Trophoblast cell (in vitro differentiated cells and primary cell): ENCODE data around the gene TUSC7.

Source experiments
- DNase-seq, 2 donors: peaks; one replicate each; pipeline ENCODE4 v3.0.0-alpha.2; 2016
- H2AFZ ChIP-seq: 2 replicates; pipeline ENCODE4 v1.6.1; 2013; ENCODE audit warnings: low read length, moderate library complexity, mild to moderate bottlenecking; ENCODE audit not compliant: insufficient read depth, poor library complexity
- H2AK5ac ChIP-seq: 2 replicates; pipeline ENCODE4 v1.6.1; 2013; ENCODE audit warnings: mild to moderate bottlenecking, low read length
- H2BK120ac ChIP-seq: 2 replicates; pipeline ENCODE4 v1.6.1; 2013; ENCODE audit warnings: low read length, mild to moderate bottlenecking, moderate library complexity; ENCODE audit not compliant: insufficient read depth, poor library complexity
- H2BK12ac ChIP-seq: 2 replicates; pipeline ENCODE4 v1.6.1; 2013; ENCODE audit warnings: mild to moderate bottlenecking, low read length, moderate library complexity
- H2BK5ac ChIP-seq: 2 replicates; pipeline ENCODE4 v1.6.1; 2013; ENCODE audit warnings: low read length, low read depth, moderate library complexity, mild to moderate bottlenecking; ENCODE audit not compliant: poor library complexity
- H3K14ac ChIP-seq: 2 replicates; pipeline ENCODE4 v1.6.1; 2013; ENCODE audit warnings: mild to moderate bottlenecking, low read length
- H3K18ac ChIP-seq: 2 replicates; pipeline ENCODE4 v1.6.1; 2013; ENCODE audit warnings: mild to moderate bottlenecking, low read length
- H3K23ac ChIP-seq: 2 replicates; pipeline ENCODE4 v1.6.1; 2013; ENCODE audit warnings: low read length
- H3K27ac ChIP-seq: 2 replicates; pipeline ENCODE4 v1.5.1; 2013; ENCODE audit warnings: low read depth, mild to moderate bottlenecking, inconsistent platforms, low read length, moderate library complexity
- H3K27me3 ChIP-seq: 2 replicates; pipeline ENCODE4 v1.6.1; 2013; ENCODE audit warnings: inconsistent platforms, mild to moderate bottlenecking, low read length, moderate library complexity; ENCODE audit not compliant: insufficient read depth
- H3K36me3 ChIP-seq, 2 experiments: 1 replicate in 1 of 2; 2 replicates in 1 of 2; pipeline ENCODE4 v1.6.1; 2013; ENCODE audit warnings: low read length in 2 of 2, mild to moderate bottlenecking in 2 of 2, moderate library complexity in 1 of 2; ENCODE audit not compliant: insufficient read depth in 2 of 2, control insufficient read depth in 1 of 2
- H3K4ac ChIP-seq: 2 replicates; pipeline ENCODE4 v1.6.1; 2013; ENCODE audit warnings: low read depth, mild to moderate bottlenecking, low read length, moderate library complexity
- H3K4me1 ChIP-seq, 2 experiments: 1 replicate in 1 of 2; 2 replicates in 1 of 2; pipeline ENCODE4 v1.6.1; 2013; ENCODE audit warnings: low read length in 2 of 2, mild to moderate bottlenecking in 2 of 2, moderate library complexity in 1 of 2; ENCODE audit not compliant: insufficient read depth in 2 of 2, control insufficient read depth in 1 of 2
- H3K4me2 ChIP-seq: 2 replicates; pipeline ENCODE4 v1.6.1; 2013; ENCODE audit warnings: inconsistent platforms, mild to moderate bottlenecking, low read length, moderate library complexity
- H3K4me3 ChIP-seq: 2 replicates; pipeline ENCODE4 v1.5.1; 2013; ENCODE audit warnings: mild to moderate bottlenecking, low read depth, low read length, inconsistent platforms
- H3K79me1 ChIP-seq: one replicate; pipeline ENCODE4 v1.6.1; 2013; ENCODE audit warnings: low read length
- H3K79me2 ChIP-seq: 2 replicates; pipeline ENCODE4 v1.6.1; 2013; ENCODE audit warnings: low read length, mild to moderate bottlenecking; ENCODE audit not compliant: control insufficient read depth, insufficient read depth, poor library complexity
- H3K9ac ChIP-seq: 2 replicates; pipeline ENCODE4 v1.6.1; 2013; ENCODE audit warnings: mild to moderate bottlenecking, low read length
- H3K9me3 ChIP-seq: 2 replicates; pipeline ENCODE4 v1.6.1; 2013; ENCODE audit warnings: low read depth, mild to moderate bottlenecking, control low read depth, inconsistent platforms, low read length; ENCODE audit not compliant: insufficient read depth
- H4K12ac ChIP-seq: 2 replicates; pipeline ENCODE4 v1.6.1; 2013; ENCODE audit warnings: low read depth, mild to moderate bottlenecking, low read length, moderate library complexity
- H4K8ac ChIP-seq: 2 replicates; pipeline ENCODE4 v1.6.1; 2013; ENCODE audit warnings: low read depth, mild to moderate bottlenecking, low read length, moderate library complexity
- H4K91ac ChIP-seq: one replicate; pipeline ENCODE4 v1.6.1; 2013; ENCODE audit warnings: low read depth, mild to moderate bottlenecking, low read length, moderate library complexity
- WGBS: extraction: QIAGEN DNeasy Blood & Tissue Kit; methylation state at CpG from one replicate; pipeline ENCODE4 v1.1.7; 2013; ENCODE audit warnings: missing lambda C conversion rate; ENCODE audit not compliant: insufficient read length, insufficient coverage; ENCODE audit errors: extremely low coverage; 5-methylcytosine and 5-hydroxymethylcytosine counted together

Gene TUSC7

DNA sequence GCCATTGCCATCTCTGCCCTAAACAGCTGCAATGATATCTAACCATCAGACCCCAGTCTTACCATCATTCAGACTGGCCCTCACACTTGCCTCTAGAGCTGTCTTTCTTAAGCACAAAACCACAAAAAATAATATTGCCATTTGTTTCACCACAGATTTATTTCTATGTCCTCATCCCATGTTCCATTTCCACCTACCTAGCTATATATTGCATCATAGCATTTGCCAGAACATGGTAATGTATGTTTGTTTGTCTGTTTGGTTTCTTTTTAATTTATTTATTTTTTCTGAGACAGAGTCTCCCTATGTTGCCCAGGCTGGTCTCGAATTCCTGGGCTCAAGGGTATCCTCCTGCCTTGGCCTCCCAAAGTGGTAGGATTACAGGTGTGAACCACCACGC lies 18.5 kb upstream of the TUSC7 start:
- H3K4me2 ChIP-seq: no peak overlapping the region
- no peaks in the 10 kb centered on the region for H3K79me2 ChIP-seq
- H2BK5ac ChIP-seq: no peak overlapping the region
- H4K12ac ChIP-seq: no peak overlapping the region
- H3K9ac ChIP-seq: no peak overlapping the region
- no peak overlapping the region for H2AK5ac ChIP-seq
- no peak overlapping the region for H3K23ac ChIP-seq
- H2AFZ ChIP-seq: no peak overlapping the region
- no peak overlapping the region for H3K18ac ChIP-seq
- no peaks in the 10 kb centered on the region for H3K9me3 ChIP-seq
- H3K27ac ChIP-seq: no peak overlapping the region
- H3K36me3 ChIP-seq: no peaks in the 10 kb centered on the region
- no peak overlapping the region for H2BK120ac ChIP-seq
- no peak overlapping the region for H2BK12ac ChIP-seq
- H3K27me3 ChIP-seq: no peaks in the 10 kb centered on the region
- no peak overlapping the region for H4K91ac ChIP-seq
- no peak overlapping the region for H3K4ac ChIP-seq
- no peak overlapping the region for H3K4me3 ChIP-seq
- H3K14ac ChIP-seq: no peak overlapping the region
- no peak overlapping the region for H4K8ac ChIP-seq
- WGBS: no CpG with 5 or more reads among the region's 2 CpGs
- no peaks in the 10 kb centered on the region for H3K4me1 ChIP-seq
- DNase-seq: no peak
- H3K79me1 ChIP-seq: no peaks in the 10 kb centered on the region

GRCh38 chr3:116701070-116701469 lies 8.5 kb upstream of the TUSC7 start:
- H3K23ac ChIP-seq: no peak overlapping the region
- no peaks in the 10 kb centered on the region for H3K27me3 ChIP-seq
- no peak overlapping the region for H3K27ac ChIP-seq
- no peak for DNase-seq
- no peak overlapping the region for H3K14ac ChIP-seq
- no peaks in the 10 kb centered on the region for H3K79me1 ChIP-seq
- no peak overlapping the region for H3K4me3 ChIP-seq
- no peaks in the 10 kb centered on the region for H3K36me3 ChIP-seq
- H2BK5ac ChIP-seq: no peak overlapping the region
- H3K18ac ChIP-seq: no peak overlapping the region
- no peak overlapping the region for H3K9ac ChIP-seq
- H2AFZ ChIP-seq: no peak overlapping the region
- no peaks in the 10 kb centered on the region for H3K9me3 ChIP-seq
- H3K4me2 ChIP-seq: no peak overlapping the region
- H3K4me1 ChIP-seq: no peaks in the 10 kb centered on the region
- no peak overlapping the region for H4K8ac ChIP-seq
- H2BK120ac ChIP-seq: no peak overlapping the region
- no peaks in the 10 kb centered on the region for H3K79me2 ChIP-seq
- H4K12ac ChIP-seq: no peak overlapping the region
- no peak overlapping the region for H2BK12ac ChIP-seq
- H3K4ac ChIP-seq: no peak overlapping the region
- no peak overlapping the region for H2AK5ac ChIP-seq
- H4K91ac ChIP-seq: no peak overlapping the region

- WGBS: no CpG with 5 or more reads among the region's 4 CpGs
- H3K18ac ChIP-seq: no peak overlapping the region
- no peak overlapping the region for H3K4me3 ChIP-seq
- H3K27me3 ChIP-seq: no peaks in the 10 kb centered on the region
- no peak overlapping the region for H3K14ac ChIP-seq
- H3K4ac ChIP-seq: no peak overlapping the region
- no peak overlapping the region for H3K9ac ChIP-seq
- H2BK12ac ChIP-seq: no peak overlapping the region
- no peak overlapping the region for H3K4me2 ChIP-seq
- H4K8ac ChIP-seq: no peak overlapping the region
- no peak overlapping the region for H2AFZ ChIP-seq
- H4K12ac ChIP-seq: no peak overlapping the region
- no peaks in the 10 kb centered on the region for H3K4me1 ChIP-seq
- no peak overlapping the region for H2AK5ac ChIP-seq
- H2BK5ac ChIP-seq: no peak overlapping the region
- H3K36me3 ChIP-seq: no peaks in the 10 kb centered on the region
- H3K23ac ChIP-seq: no peak overlapping the region
- no peak overlapping the region for H3K27ac ChIP-seq
- no peaks in the 10 kb centered on the region for H3K79me1 ChIP-seq
- no peak for DNase-seq
- H3K79me2 ChIP-seq: no peaks in the 10 kb centered on the region
- no peak overlapping the region for H4K91ac ChIP-seq
- no peak overlapping the region for H2BK120ac ChIP-seq
- no peaks in the 10 kb centered on the region for H3K9me3 ChIP-seq
These were observed 7.2 kb upstream of the TUSC7 start for GRCh38 chr3:116702334-116702733.

- no CpG with 5 or more reads among the region's 3 CpGs for WGBS
- Histone ChIP-seq H2AK5ac (no peak overlapping the region), H3K18ac (no peak overlapping the region), H3K4me3 (no peak overlapping the region), H3K27ac (no peak overlapping the region), H3K79me2 (no peaks in the 10 kb centered on the region), H2BK12ac (no peak overlapping the region), H2BK5ac (no peak overlapping the region), H4K91ac (no peak overlapping the region), H3K9me3 (no peaks in the 10 kb centered on the region), H3K23ac (no peak overlapping the region), H3K36me3 (no peaks in the 10 kb centered on the region), H3K4ac (no peak overlapping the region), H4K8ac (no peak overlapping the region), H4K12ac (no peak overlapping the region), H3K79me1 (no peaks in the 10 kb centered on the region), H3K27me3 (no peaks in the 10 kb centered on the region), H3K4me1 (no peaks in the 10 kb centered on the region), H3K9ac (no peak overlapping the region), H3K14ac (no peak overlapping the region), H3K4me2 (no peak overlapping the region), H2BK120ac (no peak overlapping the region), H2AFZ (no peak overlapping the region)
- DNase-seq: no peak
These were observed 2.0 kb upstream of the TUSC7 start for GRCh38 chr3:116707531-116707930.

- Histone ChIP-seq H3K27ac (no peak overlapping the region), H3K9ac (no peak overlapping the region), H3K4me2 (no peak overlapping the region), H3K27me3 (no peaks in the 10 kb centered on the region), H3K23ac (no peak overlapping the region), H3K14ac (no peak overlapping the region), H3K4me1 (no peaks in the 10 kb centered on the region), H4K12ac (no peak overlapping the region), H3K79me2 (no peaks in the 10 kb centered on the region), H3K4me3 (no peak overlapping the region), H2BK5ac (no peak overlapping the region), H2BK12ac (no peak overlapping the region), H3K9me3 (no peaks in the 10 kb centered on the region), H2AK5ac (no peak overlapping the region), H4K8ac (no peak overlapping the region), H2BK120ac (no peak overlapping the region), H2AFZ (no peak overlapping the region), H3K18ac (no peak overlapping the region), H3K79me1 (no peaks in the 10 kb centered on the region), H3K36me3 (no peaks in the 10 kb centered on the region), H3K4ac (no peak overlapping the region), H4K91ac (no peak overlapping the region)
- WGBS: no CpG with 5 or more reads among the region's 4 CpGs
- DNase-seq: no peak
These were observed 6.9 kb downstream of the TUSC7 start for GRCh38 chr3:116716490-116716889.
